GM10248 (cell line): Measurements from ENCODE around the gene PI4KA.
"Not testable (repeated sequence)": the region's sequence is repeated elsewhere in the genome, so short reads cannot be mapped to it uniquely, and the experiment has no call there.

Source experiments
- CTCF ChIA-PET: fragments of 300-600 bp; sonication (Branson Sonifier 250); formaldehyde crosslinking; extraction: SDS; loops from one replicate; lab custom pipeline; 2021; ENCODE audit warnings: antibody characterized with exemption; lab: Yijun Ruan, JAX
- POLR2A ChIA-PET: fragments of 350-650 bp; sonication (Branson Sonifier 250); formaldehyde crosslinking; extraction: SDS; loops from one replicate; lab custom pipeline; 2020; ENCODE audit warnings: antibody characterized with exemption; lab: Yijun Ruan, JAX
- DNase-seq: peaks from one replicate; pipeline ENCODE4 v3.0.0; 2012; ENCODE audit errors: extremely low spot score
- CTCF ChIP-seq: IDR thresholded peaks from 2 replicates; pipeline ENCODE4 v1.5.1; 2012; ENCODE audit warnings: mild to moderate bottlenecking, low read depth; ENCODE audit errors: extremely low read depth, missing control alignments, control extremely low read depth

Gene PI4KA

GRCh38 chr22:20663137-20663828, 195.3 kb downstream of the PI4KA start:
- no peak for TF ChIP-seq CTCF
- DNase-seq = no peak
- ChIA-PET POLR2A (no interaction called here), CTCF (interaction anchor here (0.8 to 1.0 kb wide), 3 partner anchors 10 to 143 kb away, joined by 3 to 4 read pairs (median 3); no protein-coding TSS in a partner anchor)

GRCh38 chr22:20662524-20663036, 196.0 kb downstream of the PI4KA start:
- CTCF ChIA-PET = interaction anchor here (0.8 kb wide), 1 partner anchor 142 kb away, joined by 3 read pairs; no protein-coding TSS in a partner anchor
- DNase-seq, POLR2A ChIA-PET: not testable (repeated sequence)

- no peak for TF ChIP-seq CTCF
These were observed 197.1 kb downstream of the PI4KA start for GRCh38 chr22:20661473-20661872.

GRCh38 chr22:20660441-20661054, 198.1 kb downstream of the PI4KA start:
- TF ChIP-seq CTCF = no peak
- ChIA-PET POLR2A (no interaction called here), CTCF (interaction anchor here (2.0 kb wide), 1 partner anchor 82 kb away, joined by 4 read pairs; no protein-coding TSS in a partner anchor)
- DNase-seq = no peak

More at GRCh38 chr22:20661473-20661872, 197.1 kb downstream of the PI4KA start:
- DNase-seq = no peak
- CTCF ChIA-PET = interaction anchor here (2.0 kb wide), 1 partner anchor 81 kb away, joined by 4 read pairs; no protein-coding TSS in a partner anchor
- POLR2A ChIA-PET = no interaction called here

GRCh38 chr22:20659920-20660319, 198.7 kb downstream of the PI4KA start:
- POLR2A ChIA-PET = no interaction called here

GRCh38 chr22:20659258-20659657, 199.4 kb downstream of the PI4KA start:
- TF ChIP-seq CTCF = no peak
- ChIA-PET POLR2A (no interaction called here), CTCF (no interaction called here)
- DNase-seq = no peak

More at GRCh38 chr22:20659920-20660319, 198.7 kb downstream of the PI4KA start:
- no peak for TF ChIP-seq CTCF
- DNase-seq = no peak
- CTCF ChIA-PET = interaction anchor here (2.0 kb wide), 1 partner anchor 82 kb away, joined by 4 read pairs; no protein-coding TSS in a partner anchor
